Stomach (tissue), 9 donors: ENCODE data around the gene UGT1A6. TPM values are rescaled to one million over a fixed set of nuclear protein-coding genes. Genes with fewer than 3 reads are reported as not detected.

Experiments
- DNase-seq, 2 donors: peaks; one replicate each; pipeline versions ENCODE4 v3.0.0 to v3.0.0-alpha.2; 2013 to 2019
- H3K27ac ChIP-seq, 5 donors: fragments of 200-600 bp in 4 of 5; sonication (generic) in 4 of 5; one replicate each; pipeline ENCODE4 v1.5.1; 2013 to 2019; ENCODE audit warnings: mild to moderate bottlenecking in 1 of 5, moderate library complexity in 1 of 5
- H3K27me3 ChIP-seq, 3 donors: fragments of 200-600 bp; sonication (generic); one replicate each; pipeline ENCODE4 v1.5.1; 2017 to 2019; ENCODE audit warnings: mixed run types in 1 of 3
- H3K36me3 ChIP-seq, 4 donors: fragments of 200-600 bp; sonication (generic); 1 replicate in 3 of 4; 2 replicates in 1 of 4; pipeline ENCODE4 v1.5.1; 2016 to 2019
- H3K4me1 ChIP-seq, 4 donors: fragments of 200-600 bp; sonication (generic); one replicate each; pipeline ENCODE4 v1.5.1; 2016 to 2019
- H3K4me3 ChIP-seq, 4 donors: fragments of 200-600 bp; sonication (generic) in 3 of 4; one replicate each; pipeline ENCODE4 v1.5.1; 2016 to 2019; ENCODE audit warnings: mild to moderate bottlenecking in 1 of 4
- H3K9me3 ChIP-seq, 4 donors: fragments of 200-600 bp; sonication (generic); one replicate each; pipeline ENCODE4 v1.5.1; 2016 to 2019
- EP300 ChIP-seq: sonication (generic); formaldehyde crosslinking; IDR thresholded peaks from one replicate; pipeline ENCODE4 v1.6.1; 2017; ENCODE audit warnings: antibody characterized with exemption
- POLR2A ChIP-seq, 4 donors: fragments of 450-650 bp; IDR thresholded peaks; one replicate each; pipeline ENCODE4 v1.6.1; 2016; ENCODE audit warnings: antibody characterized with exemption in 4 of 4, control low read depth in 2 of 4, mild to moderate bottlenecking in 1 of 4, moderate library complexity in 1 of 4
- POLR2AphosphoS5 ChIP-seq, 3 donors: sonication (generic); formaldehyde crosslinking; IDR thresholded peaks; one replicate each; pipeline ENCODE4 v1.6.1; 2016; ENCODE audit warnings: antibody characterized with exemption in 3 of 3
- WGBS, 5 donors: extraction: QIAGEN DNeasy Blood & Tissue Kit in 3 of 5; methylation state at CpG; one replicate each; pipeline versions ENCODE4 v1.1.5 to v1.1.7; 2013 to 2018; 5-methylcytosine and 5-hydroxymethylcytosine counted together
- intact Hi-C: fragments of 100-400 bp; cut with DNase I; formaldehyde crosslinking; loops from one replicate; pipeline ENCODE4 v1.15.1; 2023; ENCODE audit warnings: low total_unique reads
- polyA plus RNA-seq, 3 donors: library from polyadenylated mRNA; stranded (reverse); fragments of 200-250 nt; gene quantifications; one replicate each; pipeline ENCODE4 v1.2.3, GENCODE V29; 2013
- total RNA-seq, 5 donors: library from RNA; depleted of rRNA; stranded (reverse); fragments of >200 nt; gene quantifications; one replicate each; pipeline versions ENCODE4 v1.1.0 to v1.2.3, GENCODE V29; 2014 to 2016
- TF ChIP-seq, protein P1 (sequence below), 7 experiments: fragments of 450-650 bp in 4 of 7; fragments of 200-600 bp in 3 of 7; sonication (generic) in 3 of 7; IDR thresholded peaks; one replicate each; pipeline ENCODE4 v1.5.1; 2016 to 2019; ENCODE audit warnings: antibody characterized with exemption in 7 of 7, control low read depth in 2 of 7, mild to moderate bottlenecking in 1 of 7
- donor health status: healthy with polysubstance abuse.
- donor health status: Bipolar disorder and iron deficiency.
- donor health status: healthy.

Gene UGT1A6
- total and polyA plus RNA-seq, 8 donors: 3.5 to 184 (median 24.6) TPM

DNA sequence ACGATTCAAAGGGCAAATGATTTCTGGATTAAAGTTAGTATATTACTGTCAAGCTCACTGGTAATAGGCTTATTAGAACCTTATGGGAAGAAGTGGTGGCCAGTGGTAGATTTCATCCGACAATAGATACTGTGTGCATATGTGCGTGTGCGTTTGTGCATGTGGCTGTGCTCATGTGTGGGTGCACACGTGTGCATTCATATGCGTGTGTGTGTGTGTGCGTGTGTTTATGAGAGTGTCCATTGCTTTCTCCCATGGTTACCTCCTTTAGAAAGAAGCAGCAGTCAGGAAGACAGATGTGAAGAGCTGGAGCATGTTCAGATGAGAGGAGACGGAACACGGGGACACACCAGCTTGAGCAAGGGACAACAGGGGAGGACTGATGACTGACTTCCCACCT, 76.6 kb downstream of the UGT1A6 start:
- H3K36me3 ChIP-seq: peaks cover 0 to 13% (median 4%) of the 10 kb centered on the region in 4 donors
- H3K27ac ChIP-seq: no peak overlapping the region
- no peak for DNase-seq
- no peaks in the 10 kb centered on the region for H3K27me3 ChIP-seq
- no peaks in the 10 kb centered on the region for H3K9me3 ChIP-seq
- intact Hi-C loops: no loop called here
- TF ChIP-seq, protein P1, sequence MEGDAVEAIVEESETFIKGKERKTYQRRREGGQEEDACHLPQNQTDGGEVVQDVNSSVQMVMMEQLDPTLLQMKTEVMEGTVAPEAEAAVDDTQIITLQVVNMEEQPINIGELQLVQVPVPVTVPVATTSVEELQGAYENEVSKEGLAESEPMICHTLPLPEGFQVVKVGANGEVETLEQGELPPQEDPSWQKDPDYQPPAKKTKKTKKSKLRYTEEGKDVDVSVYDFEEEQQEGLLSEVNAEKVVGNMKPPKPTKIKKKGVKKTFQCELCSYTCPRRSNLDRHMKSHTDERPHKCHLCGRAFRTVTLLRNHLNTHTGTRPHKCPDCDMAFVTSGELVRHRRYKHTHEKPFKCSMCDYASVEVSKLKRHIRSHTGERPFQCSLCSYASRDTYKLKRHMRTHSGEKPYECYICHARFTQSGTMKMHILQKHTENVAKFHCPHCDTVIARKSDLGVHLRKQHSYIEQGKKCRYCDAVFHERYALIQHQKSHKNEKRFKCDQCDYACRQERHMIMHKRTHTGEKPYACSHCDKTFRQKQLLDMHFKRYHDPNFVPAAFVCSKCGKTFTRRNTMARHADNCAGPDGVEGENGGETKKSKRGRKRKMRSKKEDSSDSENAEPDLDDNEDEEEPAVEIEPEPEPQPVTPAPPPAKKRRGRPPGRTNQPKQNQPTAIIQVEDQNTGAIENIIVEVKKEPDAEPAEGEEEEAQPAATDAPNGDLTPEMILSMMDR (IDR thresholded peaks at IDR 0.05): no peak
- TF ChIP-seq EP300 (no peak), POLR2AphosphoS5 (IDR thresholded peaks at IDR 0.05) (no peak), POLR2A (IDR thresholded peaks at IDR 0.05) (no peak)
- H3K4me1 ChIP-seq: no peaks in the 10 kb centered on the region
- H3K4me3 ChIP-seq: no peak overlapping the region
- 93 to 96% (median 94%) methylated on average over 9 of the region's 9 CpGs for WGBS, 5 donors

DNA sequence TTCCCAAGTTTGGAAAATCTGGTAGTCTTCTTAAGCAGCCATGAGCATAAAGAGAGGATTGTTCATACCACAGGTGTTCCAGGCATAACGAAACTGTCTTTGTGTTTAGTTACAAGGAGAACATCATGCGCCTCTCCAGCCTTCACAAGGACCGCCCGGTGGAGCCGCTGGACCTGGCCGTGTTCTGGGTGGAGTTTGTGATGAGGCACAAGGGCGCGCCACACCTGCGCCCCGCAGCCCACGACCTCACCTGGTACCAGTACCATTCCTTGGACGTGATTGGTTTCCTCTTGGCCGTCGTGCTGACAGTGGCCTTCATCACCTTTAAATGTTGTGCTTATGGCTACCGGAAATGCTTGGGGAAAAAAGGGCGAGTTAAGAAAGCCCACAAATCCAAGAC, 79.5 kb downstream of the UGT1A6 start:
- peaks cover 3 to 19% (median 9%) of the 10 kb centered on the region in 4 donors for H3K9me3 ChIP-seq
- H3K36me3 ChIP-seq: peaks cover 0 to 13% (median 4%) of the 10 kb centered on the region in 4 donors
- intact Hi-C loops: no loop called here
- no peak overlapping the region for H3K4me3 ChIP-seq
- TF ChIP-seq POLR2AphosphoS5 (IDR thresholded peaks at IDR 0.05) (no peak), EP300 (no peak), POLR2A (IDR thresholded peaks at IDR 0.05) (no peak)
- TF ChIP-seq, protein P1 (IDR thresholded peaks at IDR 0.05): no peak
- no peaks in the 10 kb centered on the region for H3K27me3 ChIP-seq
- DNase-seq: no peak
- H3K27ac ChIP-seq: no peak overlapping the region
- no peaks in the 10 kb centered on the region for H3K4me1 ChIP-seq
- 90 to 93% (median 92%) methylated on average over 16 of the region's 16 CpGs for WGBS, 5 donors

DNA sequence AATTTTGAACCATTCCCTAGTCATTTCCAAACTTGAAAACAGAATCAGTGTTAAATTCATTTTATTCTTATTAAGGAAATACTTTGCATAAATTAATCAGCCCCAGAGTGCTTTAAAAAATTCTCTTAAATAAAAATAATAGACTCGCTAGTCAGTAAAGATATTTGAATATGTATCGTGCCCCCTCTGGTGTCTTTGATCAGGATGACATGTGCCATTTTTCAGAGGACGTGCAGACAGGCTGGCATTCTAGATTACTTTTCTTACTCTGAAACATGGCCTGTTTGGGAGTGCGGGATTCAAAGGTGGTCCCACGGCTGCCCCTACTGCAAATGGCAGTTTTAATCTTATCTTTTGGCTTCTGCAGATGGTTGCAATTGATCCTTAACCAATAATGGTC, 79.9 kb downstream of the UGT1A6 start:
- whole genome bisulfite sequencing, 5 donors: 64 to 75% (median 73%) methylated on average over 5 of the region's 5 CpGs
- H3K4me3 ChIP-seq: no peak overlapping the region

DNA sequence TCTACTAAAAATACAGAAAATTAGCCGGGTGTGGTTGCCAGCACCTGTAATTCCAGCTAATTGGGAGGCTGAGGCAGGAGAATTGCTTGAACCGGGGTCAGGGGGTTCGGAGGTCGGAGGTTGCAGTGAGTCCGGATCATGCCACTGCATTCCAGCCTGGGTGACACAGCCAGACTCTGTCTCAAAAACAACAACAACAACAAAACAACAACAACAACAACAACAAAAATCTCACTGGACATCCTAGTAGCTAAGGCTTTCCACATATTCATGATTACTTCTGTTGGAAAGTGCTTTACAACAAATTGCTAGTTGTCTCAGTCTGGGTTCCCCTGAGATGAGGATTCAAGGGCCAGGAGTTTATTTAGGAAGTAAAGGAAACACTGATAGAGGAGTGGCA, 81.2 kb downstream of the UGT1A6 start:
- no peak for DNase-seq
- WGBS, 5 donors: 86 to 92% (median 91%) methylated on average over 5 of the region's 5 CpGs
- no peak overlapping the region for H3K27ac ChIP-seq
- H3K27me3 ChIP-seq: no peaks in the 10 kb centered on the region
- peaks cover 0 to 13% (median 4%) of the 10 kb centered on the region in 4 donors for H3K36me3 ChIP-seq
- H3K4me3 ChIP-seq: no peak overlapping the region
- TF ChIP-seq POLR2AphosphoS5 (IDR thresholded peaks at IDR 0.05): no peak
- TF ChIP-seq POLR2A (IDR thresholded peaks at IDR 0.05): no peak
- TF ChIP-seq, protein P1 (IDR thresholded peaks at IDR 0.05): no peak
- TF ChIP-seq EP300: no peak
- no peaks in the 10 kb centered on the region for H3K4me1 ChIP-seq
- intact Hi-C loops: no loop called here
- peaks cover 3 to 20% (median 10%) of the 10 kb centered on the region in 4 donors for H3K9me3 ChIP-seq

More for the DNA sequence above, 79.9 kb downstream of the UGT1A6 start:
- no peak for DNase-seq
- no peaks in the 10 kb centered on the region for H3K27me3 ChIP-seq
- no peak overlapping the region for H3K27ac ChIP-seq
- peaks cover 3 to 20% (median 10%) of the 10 kb centered on the region in 4 donors for H3K9me3 ChIP-seq
- intact Hi-C loops: no loop called here
- TF ChIP-seq POLR2AphosphoS5 (IDR thresholded peaks at IDR 0.05) (no peak), EP300 (no peak), POLR2A (IDR thresholded peaks at IDR 0.05) (no peak)
- TF ChIP-seq, protein P1 (IDR thresholded peaks at IDR 0.05): no peak
- H3K4me1 ChIP-seq: no peaks in the 10 kb centered on the region
- H3K36me3 ChIP-seq: peaks cover 0 to 13% (median 4%) of the 10 kb centered on the region in 4 donors
